HT-29 (cell line): ENCODE results near the gene TMEM214. TPM values are rescaled to one million over a fixed set of nuclear protein-coding genes. Genes with fewer than 3 reads are reported as not detected.

Source experiments
- DNase-seq: peaks from one replicate; pipeline ENCODE4 v3.0.0-alpha.2; 2015; ENCODE audit warnings: low spot score
- total RNA-seq: library from RNA; depleted of rRNA; stranded (reverse); fragments of >200 nt; shearing (Covaris generic); gene quantifications from 2 replicates; pipeline ENCODE4 v1.2.3, GENCODE V29; 2014

Gene TMEM214
- total RNA-seq, 1 experiment from 2014 or later: 42.0 TPM

DNA sequence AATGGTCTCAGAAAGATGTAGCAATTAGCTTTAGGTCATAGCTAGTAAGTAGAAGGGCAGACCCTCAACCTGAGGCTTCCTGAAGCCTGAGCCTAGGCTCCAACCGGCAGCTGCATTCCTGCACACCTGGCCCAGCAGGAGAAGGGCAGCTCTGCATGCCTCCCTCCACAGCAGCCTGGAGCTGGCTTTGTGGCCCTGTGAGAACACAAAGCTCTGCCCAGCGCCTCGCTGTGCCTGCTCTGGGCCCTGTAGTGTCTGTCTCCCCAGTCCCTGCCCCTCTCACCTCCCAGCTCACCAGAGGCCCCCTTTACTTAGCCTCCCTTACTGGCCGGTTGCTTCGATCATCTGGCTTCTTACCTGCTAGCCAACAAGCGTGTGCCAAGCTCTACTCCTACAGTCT is 6.7 kb downstream of the TMEM214 start:
- DNase-seq: no peak

GRCh38 chr2:27039871-27040270 is 7.1 kb downstream of the TMEM214 start:
- no peak for DNase-seq

- DNase-seq: no peak
Observed at GRCh38 chr2:27040282-27040681, 7.5 kb downstream of the TMEM214 start.

GRCh38 chr2:27041752-27042151 is 9.0 kb downstream of the TMEM214 start:
- DNase-seq: no peak

DNA sequence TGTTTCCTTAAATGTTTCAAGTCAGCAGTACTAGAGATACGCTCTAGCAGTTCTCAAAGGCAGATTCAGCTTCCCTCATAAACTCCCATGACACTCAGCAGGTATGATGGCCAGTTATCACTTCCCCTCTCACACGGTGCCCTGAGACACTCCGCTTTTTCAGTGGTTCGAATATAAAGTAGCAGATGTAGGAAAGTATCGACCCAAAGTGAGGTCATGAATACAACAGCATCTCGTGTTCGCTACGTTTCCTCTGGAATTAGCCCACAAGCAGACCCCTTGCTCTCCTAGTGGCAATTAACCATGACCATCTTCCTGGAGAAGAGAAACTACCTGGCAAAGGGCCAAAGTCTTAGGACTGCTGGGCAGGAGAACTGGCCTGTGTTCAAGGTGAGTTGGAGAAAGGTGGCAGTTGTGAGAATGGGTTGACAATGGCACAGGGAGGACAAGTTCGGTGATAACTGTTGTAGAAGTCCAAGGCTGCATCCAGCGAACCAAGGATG is 9.4 kb downstream of the TMEM214 start:
- peak; percentile 22 for DNase-seq

GRCh38 chr2:27042985-27043634 is 10.3 kb downstream of the TMEM214 start:
- no peak for DNase-seq

DNA sequence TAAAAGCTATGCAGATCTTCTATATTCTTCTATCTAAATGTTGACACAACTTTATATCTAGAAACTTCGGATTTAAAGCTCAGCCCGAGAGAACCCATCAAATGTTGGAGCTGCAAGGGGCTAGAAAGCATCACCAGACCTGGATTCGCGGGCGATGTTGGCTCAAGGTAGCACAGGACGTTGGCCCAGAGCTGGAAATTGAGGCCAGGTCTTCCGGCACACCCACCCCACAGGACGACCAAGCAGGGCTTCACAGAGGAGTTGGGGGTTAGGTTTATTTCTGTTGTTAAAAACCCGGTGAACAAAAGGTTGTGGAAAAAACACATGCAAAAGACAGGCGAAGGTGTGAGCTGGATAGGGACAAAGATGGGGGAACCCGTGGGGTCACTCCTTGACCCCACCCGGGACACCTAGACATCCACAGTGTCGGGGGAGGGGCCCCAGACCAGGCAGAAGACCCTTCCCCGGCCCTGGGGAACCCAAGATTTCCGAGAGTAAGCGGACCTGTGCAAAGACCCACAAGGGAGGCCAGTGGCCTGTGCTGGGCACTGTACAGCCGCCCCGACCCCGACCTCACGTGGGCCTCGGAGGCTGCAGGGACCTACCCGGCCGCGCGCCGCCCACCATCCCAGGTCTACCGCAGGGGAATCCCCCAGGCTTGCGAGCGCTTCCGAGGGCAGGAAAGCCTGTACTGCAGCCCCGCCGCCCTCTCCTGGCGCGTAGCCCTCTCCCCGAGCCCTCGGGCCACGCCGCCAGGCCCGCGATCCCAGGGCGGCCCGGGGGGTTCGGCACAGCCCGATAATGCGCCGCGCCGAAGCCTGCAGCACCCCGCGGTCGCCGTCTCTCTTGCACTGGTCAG is 16.9 kb downstream of the TMEM214 start:
- no peak for DNase-seq

DNA sequence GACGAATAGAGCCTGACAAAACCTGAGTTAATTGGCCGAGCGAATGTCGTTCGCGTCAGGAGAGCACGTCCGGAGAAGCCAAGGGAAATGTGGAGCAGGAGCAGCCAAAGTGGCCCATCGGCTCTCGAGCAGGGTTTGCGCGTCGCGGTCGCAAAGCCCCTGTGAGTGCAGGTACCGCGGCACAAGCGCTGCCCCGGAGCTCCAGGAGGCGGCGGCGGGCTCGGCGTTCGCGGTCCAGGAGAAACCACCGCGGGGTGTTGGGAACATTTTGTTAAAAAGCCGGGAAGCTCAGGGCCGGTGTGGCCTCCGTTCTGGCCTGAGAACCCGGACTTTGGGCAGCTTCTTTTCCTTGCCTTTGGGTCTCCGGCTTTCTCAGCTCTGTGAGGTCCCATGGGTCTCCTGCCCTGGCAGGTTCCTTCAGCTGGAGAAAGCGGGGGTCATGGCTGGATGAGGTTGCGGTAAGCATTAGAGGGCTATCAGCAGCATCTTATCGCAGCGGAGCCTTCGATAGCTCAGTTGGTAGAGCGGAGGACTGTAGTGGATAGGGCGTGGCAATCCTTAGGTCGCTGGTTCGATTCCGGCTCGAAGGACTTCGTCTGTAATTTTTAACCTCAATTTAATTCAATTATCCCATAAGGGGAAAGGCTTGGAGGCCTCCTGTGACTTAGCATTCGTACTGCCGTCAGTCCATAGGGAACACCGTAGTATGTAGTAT is 17.7 kb downstream of the TMEM214 start:
- peak; percentile 99 for DNase-seq

- peak; percentile 97 for DNase-seq
Observed at GRCh38 chr2:27050996-27051901, 18.5 kb downstream of the TMEM214 start, which contains the start of gene AGBL5. Gene AGBL5 (plus strand): TSS chr2:27051668. CDS start chr2:27052959, 1,291 bp downstream.

DNA sequence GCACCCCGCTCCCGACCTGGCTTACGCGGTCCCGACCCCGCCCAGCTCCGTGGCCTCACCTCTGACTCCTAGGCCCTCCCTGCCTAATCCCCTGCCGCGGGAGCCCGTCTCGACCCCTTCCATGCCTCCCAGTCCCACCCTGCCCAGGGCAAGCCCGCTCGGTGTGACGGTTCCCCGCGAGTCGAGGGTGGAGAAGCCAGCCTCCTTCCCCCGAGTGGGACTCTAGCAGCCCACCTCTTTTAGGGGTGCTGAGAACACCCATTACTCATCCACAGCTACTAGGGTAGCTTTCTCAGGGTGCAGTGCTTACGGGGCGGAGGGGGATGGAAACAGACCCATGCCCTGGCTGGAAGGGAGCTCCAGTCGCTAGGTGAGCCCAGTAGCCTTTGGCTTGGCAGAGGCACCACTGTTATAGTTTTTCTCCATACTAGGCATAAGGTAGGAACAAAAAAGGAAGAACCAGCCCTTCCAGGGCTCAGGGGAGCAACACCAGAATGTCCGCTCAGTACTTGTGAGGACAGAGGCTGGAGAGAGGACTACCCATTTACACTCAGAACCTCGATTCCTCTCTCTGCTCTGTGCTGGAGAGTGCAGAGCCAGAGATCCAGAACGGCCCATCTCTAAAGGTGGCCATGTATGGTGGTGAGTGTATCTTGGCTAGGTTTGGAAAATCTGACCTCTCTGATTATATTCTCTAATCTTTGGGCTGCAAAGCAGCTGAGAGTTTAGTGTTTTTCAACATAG is 19.3 kb downstream of the TMEM214 start:
- peak; percentile 41 for DNase-seq

- DNase-seq: no peak
Observed at GRCh38 chr2:27053321-27053720, 20.6 kb downstream of the TMEM214 start.

DNA sequence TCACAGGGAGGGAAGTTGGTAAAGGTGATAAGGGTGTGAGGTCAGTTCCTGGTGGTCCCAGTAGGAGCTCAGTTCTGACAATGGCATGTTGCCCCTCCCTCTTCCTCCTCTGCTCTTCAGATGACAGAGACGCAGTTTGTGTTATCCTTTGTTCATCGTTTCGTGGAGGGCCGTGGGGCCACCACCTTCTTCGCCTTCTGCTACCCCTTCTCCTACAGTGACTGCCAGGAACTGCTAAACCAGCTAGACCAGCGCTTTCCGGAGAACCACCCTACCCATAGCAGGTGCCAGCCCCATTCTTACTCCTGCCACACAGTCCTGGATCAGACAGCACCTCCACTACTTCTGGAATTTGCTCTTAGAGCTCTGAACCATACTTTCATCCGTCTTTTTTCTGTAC is 21.0 kb downstream of the TMEM214 start:
- no peak for DNase-seq

DNA sequence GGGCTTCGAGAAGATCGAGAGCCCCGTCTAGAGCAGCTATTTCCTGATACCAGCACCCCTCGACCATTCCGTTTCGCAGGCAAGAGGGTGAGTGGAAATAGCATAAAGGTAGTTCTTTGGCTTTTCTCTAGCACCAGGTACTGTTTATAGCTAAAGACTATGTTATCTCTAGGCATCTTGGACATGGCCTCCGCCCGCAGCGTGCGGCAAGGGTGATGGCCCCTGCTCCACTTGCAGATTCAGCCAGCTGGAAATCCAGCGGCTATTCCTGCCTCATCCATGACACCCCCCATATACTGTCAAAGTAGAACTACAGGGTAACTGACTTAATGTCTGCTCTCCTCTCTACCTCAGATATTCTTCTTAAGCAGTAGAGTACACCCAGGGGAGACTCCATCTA is 22.0 kb downstream of the TMEM214 start:
- no peak for DNase-seq

DNA sequence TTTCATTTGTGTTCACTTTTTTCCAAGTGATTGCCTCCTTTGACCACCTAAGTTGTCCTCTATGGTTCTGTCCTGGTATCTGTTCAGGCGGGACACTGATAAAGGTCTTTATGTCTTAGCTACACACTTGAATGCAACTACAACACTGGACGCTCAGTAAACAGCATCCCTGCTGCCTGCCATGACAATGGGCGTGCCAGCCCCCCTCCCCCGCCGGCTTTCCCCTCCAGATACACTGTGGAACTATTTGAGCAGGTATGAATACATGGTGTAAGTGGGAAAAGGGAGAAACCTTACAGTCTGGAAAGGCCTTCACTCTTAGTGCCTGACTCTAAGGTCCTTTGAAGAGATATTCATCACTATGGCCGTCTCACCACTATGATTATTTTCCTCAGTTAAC is 24.4 kb downstream of the TMEM214 start:
- DNase-seq: no peak

DNA sequence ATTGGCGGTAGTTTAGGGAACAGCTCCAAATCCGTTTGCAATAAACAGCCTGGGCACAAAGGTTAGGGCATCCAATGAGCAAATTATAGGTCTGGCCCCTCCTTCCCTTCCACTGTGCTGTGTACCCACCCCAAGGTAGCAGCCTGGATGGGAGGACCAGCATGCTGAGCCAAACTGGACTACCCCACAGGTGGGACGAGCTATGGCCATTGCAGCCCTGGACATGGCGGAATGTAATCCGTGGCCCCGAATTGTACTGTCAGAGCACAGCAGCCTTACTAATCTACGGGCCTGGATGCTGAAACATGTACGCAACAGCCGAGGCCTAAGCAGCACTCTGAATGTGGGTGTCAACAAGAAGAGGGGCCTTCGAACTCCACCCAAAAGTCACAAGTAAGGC is 25.4 kb downstream of the TMEM214 start:
- no peak for DNase-seq

- no peak for DNase-seq
Observed at GRCh38 chr2:27059141-27059820, 26.5 kb downstream of the TMEM214 start.

DNA sequence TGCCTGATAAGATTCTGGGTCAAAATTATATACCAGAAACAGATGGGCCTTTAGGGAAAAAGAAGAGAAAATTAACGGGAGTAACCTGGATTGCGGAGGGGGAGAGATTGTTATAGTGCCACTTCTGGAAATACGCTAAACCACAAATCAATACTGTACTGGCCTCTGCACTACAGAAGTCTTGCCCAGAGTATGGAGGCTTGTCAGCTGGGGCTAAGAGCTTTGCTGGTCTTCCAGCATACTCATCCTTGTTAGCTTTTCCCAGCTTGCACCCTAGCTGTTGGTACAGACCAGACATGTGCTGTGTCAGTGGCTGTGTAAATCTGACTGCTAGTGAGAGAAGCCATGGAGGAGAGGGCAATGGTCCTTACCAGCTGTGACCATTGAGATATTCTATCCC is 27.6 kb downstream of the TMEM214 start:
- DNase-seq: no peak

DNA sequence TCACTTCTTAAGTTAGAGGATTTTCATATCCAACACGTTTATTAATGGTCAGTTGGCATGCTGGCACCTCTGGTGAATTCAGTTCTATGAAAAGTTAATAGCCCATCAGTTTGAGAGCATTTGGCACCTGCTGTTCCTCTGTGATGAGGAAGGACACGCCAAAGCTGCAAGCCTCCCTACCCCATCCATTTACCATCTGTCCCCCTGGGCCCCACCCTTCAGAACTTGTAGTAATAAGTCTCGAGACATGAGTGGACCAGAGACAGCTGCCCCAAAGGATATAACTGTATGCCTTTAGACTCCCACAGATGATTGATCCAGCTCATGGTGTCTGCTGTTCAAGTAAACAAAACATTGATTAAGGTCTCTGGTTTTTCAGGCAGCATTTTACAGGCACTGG is 32.4 kb downstream of the TMEM214 start:
- no peak for DNase-seq

GRCh38 chr2:27067385-27067784 is 34.6 kb downstream of the TMEM214 start:
- no peak for DNase-seq

GRCh38 chr2:27069436-27069835 is 36.7 kb downstream of the TMEM214 start:
- no peak for DNase-seq
